ENCODE data around the gene TPCN2. TPM values are rescaled to one million over a fixed set of nuclear protein-coding genes. Genes with fewer than 3 reads are reported as not detected.

Gene TPCN2
- total RNA-seq, 3 donors from 2014 or later, result 19.5 to 37.4 (median 20.7) TPM

- no peak overlapping the region for H3K4me3 ChIP-seq
- ATAC-seq (no peak), DNase-seq (no peak)
- intact Hi-C loops (cut with DNase I, micrococcal nuclease), result no loop called here
- H3K4me1 ChIP-seq (ENCODE audit: low read depth), result no peaks in the 10 kb centered on the region
- TF ChIP-seq CTCF (IDR thresholded peaks at IDR 0.05), result no peak
- no peaks in the 10 kb centered on the region for H3K36me3 ChIP-seq (ENCODE audit: low read depth)
- no peaks in the 10 kb centered on the region for H3K9me3 ChIP-seq
Observed at GRCh38 chr11:69173925-69174581, 125.3 kb downstream of the TPCN2 start.

GRCh38 chr11:69174841-69175240 is 126.1 kb downstream of the TPCN2 start:
- intact Hi-C loops (cut with DNase I, micrococcal nuclease), result no loop called here
- Histone ChIP-seq H3K36me3 (ENCODE audit: low read depth) (no peaks in the 10 kb centered on the region), H3K4me1 (ENCODE audit: low read depth) (no peaks in the 10 kb centered on the region), H3K9me3 (no peaks in the 10 kb centered on the region), H3K4me3 (no peak overlapping the region)
- DNase-seq, result no peak
- no peak for ATAC-seq
- TF ChIP-seq CTCF (IDR thresholded peaks at IDR 0.05), result no peak

- intact Hi-C loops (cut with DNase I, micrococcal nuclease), result no loop called here
- no peak for TF ChIP-seq CTCF (IDR thresholded peaks at IDR 0.05)
- DNase-seq (no peak), ATAC-seq (no peak)
- Histone ChIP-seq H3K36me3 (ENCODE audit: low read depth) (no peaks in the 10 kb centered on the region), H3K9me3 (no peaks in the 10 kb centered on the region), H3K4me3 (no peak overlapping the region), H3K4me1 (ENCODE audit: low read depth) (peaks cover 5% of the 10 kb centered on the region)
Observed at GRCh38 chr11:69178819-69179482, 130.2 kb downstream of the TPCN2 start.

- H3K36me3 ChIP-seq (ENCODE audit: low read depth), result no peaks in the 10 kb centered on the region
- no peaks in the 10 kb centered on the region for H3K9me3 ChIP-seq
- ATAC-seq (no peak), DNase-seq (no peak)
- H3K4me3 ChIP-seq, result no peak overlapping the region
- TF ChIP-seq CTCF (IDR thresholded peaks at IDR 0.05), result no peak
- peaks cover 5% of the 10 kb centered on the region for H3K4me1 ChIP-seq (ENCODE audit: low read depth)
- intact Hi-C loops (cut with DNase I, micrococcal nuclease), result no loop called here
Observed at GRCh38 chr11:69180226-69180625, 131.5 kb downstream of the TPCN2 start.

GRCh38 chr11:69180726-69181125 is 132.0 kb downstream of the TPCN2 start:
- intact Hi-C loops (cut with DNase I, micrococcal nuclease), result no loop called here
- Histone ChIP-seq H3K4me3 (no peak overlapping the region), H3K4me1 (ENCODE audit: low read depth) (peaks cover 5% of the 10 kb centered on the region), H3K36me3 (ENCODE audit: low read depth) (no peaks in the 10 kb centered on the region), H3K9me3 (no peaks in the 10 kb centered on the region)
- TF ChIP-seq CTCF (IDR thresholded peaks at IDR 0.05), result no peak
- DNase-seq, result no peak
- no peak for ATAC-seq

Data from mucosa of descending colon (tissue), 3 donors.